ENCODE results near the gene STPG3. TPM values are rescaled to one million over a fixed set of nuclear protein-coding genes. Genes with fewer than 3 reads are reported as not detected.

Gene STPG3
- polyA plus RNA-seq, 1 of the 3 experiments (the other 2 are of a cell fraction) = not detected

DNA sequence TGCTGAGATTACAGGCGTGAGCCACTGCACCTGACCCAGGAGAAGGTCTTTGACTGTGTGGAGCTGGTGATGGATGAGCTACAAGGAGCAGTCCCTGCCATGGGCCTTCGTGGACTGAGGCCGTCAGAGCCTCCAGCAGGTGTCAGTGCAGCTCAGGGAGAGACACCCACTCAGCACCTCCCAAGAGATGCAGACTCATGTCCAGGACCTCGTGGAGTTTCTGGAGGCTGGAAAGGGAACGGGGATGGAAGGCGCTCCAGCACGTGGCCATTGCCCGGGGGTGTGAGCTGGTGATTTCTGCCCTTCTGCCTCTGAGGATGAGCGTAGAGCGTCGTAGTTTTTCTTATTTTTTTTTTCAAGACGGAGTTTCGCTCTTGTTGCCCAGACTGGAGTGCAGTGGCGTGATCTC is 35.9 kb downstream of the STPG3 start:
- ChIA-PET POLR2A (interaction anchor here (0.9 kb wide), 1 partner anchor 15 kb away, joined by 3 read pairs; the partner anchor contains the start of gene NRARP), CTCF (interaction anchor here (0.6 to 3.2 kb wide), 34 partner anchors 9 to 316 kb away, joined by 3 to 35 read pairs (median 4); partner anchors contain the start of genes EXD3, NOXA1 and NRARP)
- Histone ChIP-seq H3K36me3 (replicated peaks in 1 of 2; ENCODE audit: control insufficient read depth in 1 of 2, insufficient read depth in 2 of 2, low read length in 1 of 2) (no peaks in the 10 kb centered on the region), H3K27me3 (ENCODE audit: insufficient read depth) (no peaks in the 10 kb centered on the region), H3K9me3 (no peaks in the 10 kb centered on the region), H3K9me2 (no peaks in the 10 kb centered on the region), H3K4me2 (no peak overlapping the region), H3K79me2 (ENCODE audit: insufficient read depth) (no peaks in the 10 kb centered on the region), H3K9ac (no peak overlapping the region), H2AFZ (ENCODE audit: low read depth) (no peak overlapping the region), H3K27ac (ENCODE audit: low read depth in 2 of 2, low read length in 1 of 2) (no peak overlapping the region), H3K4me1 (ENCODE audit: control insufficient read depth in 1 of 2, insufficient read depth in 2 of 2, low read depth in 1 of 2, low read length in 1 of 2) (no peaks in the 10 kb centered on the region), H4K20me1 (ENCODE audit: insufficient read depth) (no peaks in the 10 kb centered on the region), H3K4me3 (ENCODE audit: low read depth in 2 of 2, low read length in 1 of 2) (no peak overlapping the region), H3F3A (replicated peaks; ENCODE audit: insufficient read depth) (peaks cover 7% of the 10 kb centered on the region)
- WGBS (ENCODE audit: low lambda C conversion rate) = 33% methylated on average over 12 of the region's 14 CpGs
- DNase-seq = peak; percentile 86
- TF ChIP-seq ELF1 (IDR thresholded peaks at IDR 0.05) (no peak), RFX5 (IDR thresholded peaks at IDR 0.05; ENCODE audit: low read length) (no peak), TEAD4 (IDR thresholded peaks at IDR 0.05; ENCODE audit: borderline replicate concordance, insufficient read depth) (no peak), MXI1 (IDR thresholded peaks at IDR 0.05; ENCODE audit: low read depth, low read length) (peak; percentile 69; the same call in 1 of the 2 replicates), USF2 (IDR thresholded peaks at IDR 0.05; ENCODE audit: borderline replicate concordance, low read depth, low read length) (no peak), CHD2 (IDR thresholded peaks at IDR 0.05; ENCODE audit: low read length, partially characterized antibody) (no peak), GATA2 (CRISPR knock-in tag; IDR thresholded peaks at IDR 0.05) (no peak), FOXM1 (IDR thresholded peaks at IDR 0.05; ENCODE audit: low read depth) (no peak), JUND (IDR thresholded peaks at IDR 0.05) (no peak), PBX3 (IDR thresholded peaks at IDR 0.05) (no peak), RAD21 (IDR thresholded peaks at IDR 0.05; ENCODE audit: low read length) (peak; percentile 79), SMC3 (IDR thresholded peaks at IDR 0.05; ENCODE audit: low read depth, low read length) (peak; percentile 63), IRF3 (IDR thresholded peaks at IDR 0.05; ENCODE audit: low read depth, low read length) (no peak), YY1 (IDR thresholded peaks at IDR 0.05; ENCODE audit: low read depth) (no peak), TAF1 (IDR thresholded peaks at IDR 0.05; ENCODE audit: borderline replicate concordance, low read depth, low read length) (no peak), MAX (IDR thresholded peaks at IDR 0.05; ENCODE audit: low read depth) (peak; percentile 78; the same call in 1 of the 2 replicates), RCOR1 (IDR thresholded peaks at IDR 0.05; ENCODE audit: low read length) (no peak), SIN3A (IDR thresholded peaks at IDR 0.05; ENCODE audit: borderline replicate concordance, low read depth, low read length) (no peak), TCF12 (IDR thresholded peaks at IDR 0.05) (no peak)
- TF ChIP-seq, protein P1, sequence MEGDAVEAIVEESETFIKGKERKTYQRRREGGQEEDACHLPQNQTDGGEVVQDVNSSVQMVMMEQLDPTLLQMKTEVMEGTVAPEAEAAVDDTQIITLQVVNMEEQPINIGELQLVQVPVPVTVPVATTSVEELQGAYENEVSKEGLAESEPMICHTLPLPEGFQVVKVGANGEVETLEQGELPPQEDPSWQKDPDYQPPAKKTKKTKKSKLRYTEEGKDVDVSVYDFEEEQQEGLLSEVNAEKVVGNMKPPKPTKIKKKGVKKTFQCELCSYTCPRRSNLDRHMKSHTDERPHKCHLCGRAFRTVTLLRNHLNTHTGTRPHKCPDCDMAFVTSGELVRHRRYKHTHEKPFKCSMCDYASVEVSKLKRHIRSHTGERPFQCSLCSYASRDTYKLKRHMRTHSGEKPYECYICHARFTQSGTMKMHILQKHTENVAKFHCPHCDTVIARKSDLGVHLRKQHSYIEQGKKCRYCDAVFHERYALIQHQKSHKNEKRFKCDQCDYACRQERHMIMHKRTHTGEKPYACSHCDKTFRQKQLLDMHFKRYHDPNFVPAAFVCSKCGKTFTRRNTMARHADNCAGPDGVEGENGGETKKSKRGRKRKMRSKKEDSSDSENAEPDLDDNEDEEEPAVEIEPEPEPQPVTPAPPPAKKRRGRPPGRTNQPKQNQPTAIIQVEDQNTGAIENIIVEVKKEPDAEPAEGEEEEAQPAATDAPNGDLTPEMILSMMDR (IDR thresholded peaks at IDR 0.05) = peak; percentile 59
- TF ChIP-seq, protein P2, sequence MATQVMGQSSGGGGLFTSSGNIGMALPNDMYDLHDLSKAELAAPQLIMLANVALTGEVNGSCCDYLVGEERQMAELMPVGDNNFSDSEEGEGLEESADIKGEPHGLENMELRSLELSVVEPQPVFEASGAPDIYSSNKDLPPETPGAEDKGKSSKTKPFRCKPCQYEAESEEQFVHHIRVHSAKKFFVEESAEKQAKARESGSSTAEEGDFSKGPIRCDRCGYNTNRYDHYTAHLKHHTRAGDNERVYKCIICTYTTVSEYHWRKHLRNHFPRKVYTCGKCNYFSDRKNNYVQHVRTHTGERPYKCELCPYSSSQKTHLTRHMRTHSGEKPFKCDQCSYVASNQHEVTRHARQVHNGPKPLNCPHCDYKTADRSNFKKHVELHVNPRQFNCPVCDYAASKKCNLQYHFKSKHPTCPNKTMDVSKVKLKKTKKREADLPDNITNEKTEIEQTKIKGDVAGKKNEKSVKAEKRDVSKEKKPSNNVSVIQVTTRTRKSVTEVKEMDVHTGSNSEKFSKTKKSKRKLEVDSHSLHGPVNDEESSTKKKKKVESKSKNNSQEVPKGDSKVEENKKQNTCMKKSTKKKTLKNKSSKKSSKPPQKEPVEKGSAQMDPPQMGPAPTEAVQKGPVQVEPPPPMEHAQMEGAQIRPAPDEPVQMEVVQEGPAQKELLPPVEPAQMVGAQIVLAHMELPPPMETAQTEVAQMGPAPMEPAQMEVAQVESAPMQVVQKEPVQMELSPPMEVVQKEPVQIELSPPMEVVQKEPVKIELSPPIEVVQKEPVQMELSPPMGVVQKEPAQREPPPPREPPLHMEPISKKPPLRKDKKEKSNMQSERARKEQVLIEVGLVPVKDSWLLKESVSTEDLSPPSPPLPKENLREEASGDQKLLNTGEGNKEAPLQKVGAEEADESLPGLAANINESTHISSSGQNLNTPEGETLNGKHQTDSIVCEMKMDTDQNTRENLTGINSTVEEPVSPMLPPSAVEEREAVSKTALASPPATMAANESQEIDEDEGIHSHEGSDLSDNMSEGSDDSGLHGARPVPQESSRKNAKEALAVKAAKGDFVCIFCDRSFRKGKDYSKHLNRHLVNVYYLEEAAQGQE (IDR thresholded peaks at IDR 0.05; ENCODE audit: low read depth, low read length) = no peak

All from SK-N-SH (cell line).